ENCODE results near the gene C6orf62. TPM values are rescaled to one million over a fixed set of nuclear protein-coding genes. Genes with fewer than 3 reads are reported as not detected.

Gene C6orf62
- total and polyA plus RNA-seq, 2 of the 4 experiments (the other 2 are of a cell fraction), result 47.5 to 50.7 TPM

GRCh38 chr6:24660105-24660504, 58.8 kb downstream of the C6orf62 start:
- BruUV-seq (replicated peaks), result no TSS peak
- H2AFZ ChIP-seq (replicated peaks; ENCODE audit: low read length, poor library complexity), result no peak overlapping the region
- H3K4me2 ChIP-seq (ENCODE audit: low read depth, low read length), result no peak overlapping the region
- H3K4me3 ChIP-seq (ENCODE audit: insufficient read depth, low read depth, low read length), result no peak overlapping the region
- H3K27me3 ChIP-seq (ENCODE audit: control insufficient read depth, insufficient read depth, low read length), result no peaks in the 10 kb centered on the region
- peak overlapping the region; percentile 6 for H2BK5ac ChIP-seq (ENCODE audit: low read depth, low read length, poor library complexity, severe bottlenecking)
- H2AK9ac ChIP-seq (replicated peaks; ENCODE audit: low read depth, low read length, poor library complexity), result no peak overlapping the region
- H4K20me1 ChIP-seq (ENCODE audit: insufficient read depth, low read length), result no peaks in the 10 kb centered on the region
- no peak overlapping the region for H3K9ac ChIP-seq (ENCODE audit: low read depth, low read length)
- H4K91ac ChIP-seq (ENCODE audit: insufficient read depth, low read depth, low read length), result no peak overlapping the region
- no peak overlapping the region for H4K8ac ChIP-seq (ENCODE audit: low read depth in 2 of 2, low read length in 2 of 2)
- peaks cover 11% of the 10 kb centered on the region for H3K36me3 ChIP-seq (ENCODE audit: control insufficient read depth, insufficient read depth, low read length)
- H3K56ac ChIP-seq (ENCODE audit: extremely low read depth, insufficient read depth, low read length), result no peak overlapping the region
- H3K18ac ChIP-seq (ENCODE audit: low read depth, low read length), result no peak overlapping the region
- H3K79me1 ChIP-seq (ENCODE audit: low read depth in 1 of 2, low read length in 2 of 2), result peaks cover 16 to 51% of the 10 kb centered on the region in 2 experiments; a peak in 3 of 4 replicates
- dilution Hi-C loops (cut with HindIII; ENCODE audit: low sequenced_read_pairs, unreplicated experiment) (no loop called here), intact Hi-C loops (cut with micrococcal nuclease) (no loop called here), in situ Hi-C loops (cut with MboI; ENCODE audit: low sequenced_read_pairs) (no loop called here)
- H2BK120ac ChIP-seq (ENCODE audit: low read depth, low read length), result no peak overlapping the region
- ATAC-seq (ENCODE audit: low read depth) (no peak), DNase-seq (no peak)
- H3K4me1 ChIP-seq (ENCODE audit: control insufficient read depth, insufficient read depth, low read length), result peaks cover 5% of the 10 kb centered on the region
- ChIA-PET POLR2A (ENCODE audit: unreplicated experiment) (no interaction called here), CTCF (no interaction called here)
- no peaks in the 10 kb centered on the region for H3K9me3 ChIP-seq (ENCODE audit: control insufficient read depth, insufficient read depth, low read length)
- H2BK15ac ChIP-seq (ENCODE audit: low read depth, low read length), result no peak overlapping the region
- H3K4ac ChIP-seq (ENCODE audit: low read depth, low read length), result no peak overlapping the region
- H2BK20ac ChIP-seq (ENCODE audit: low read depth, low read length), result no peak overlapping the region
- TF ChIP-seq CEBPB (IDR thresholded peaks at IDR 0.05; ENCODE audit: low read depth, low read length), result no peak
- TF ChIP-seq MXI1 (IDR thresholded peaks at IDR 0.05; ENCODE audit: borderline replicate concordance, low read depth, low read length), result no peak
- no peak for TF ChIP-seq SMC3 (IDR thresholded peaks at IDR 0.05; ENCODE audit: low read depth, low read length)
- TF ChIP-seq USF2 (IDR thresholded peaks at IDR 0.05; ENCODE audit: low read depth, low read length), result no peak
- TF ChIP-seq MAFK (IDR thresholded peaks at IDR 0.05; ENCODE audit: low read depth, low read length), result no peak
- no peak overlapping the region for H2AK5ac ChIP-seq (ENCODE audit: low read depth, low read length)
- H3K23ac ChIP-seq (ENCODE audit: low read depth, low read length), result no peak overlapping the region
- 100% methylated on average over 1 of the region's 2 CpGs; no CpG with 5 or more reads in 1 of the 2 experiments for WGBS, 2 experiments (ENCODE audit: extremely low coverage in 2 of 2, insufficient read length in 1 of 2)
- H4K5ac ChIP-seq (ENCODE audit: low read depth, low read length), result no peak overlapping the region
- peaks cover 2% of the 10 kb centered on the region; the same call in 1 of the 2 replicates for H3K9me1 ChIP-seq (ENCODE audit: insufficient read depth, low read length)
- H3K14ac ChIP-seq (replicated peaks; ENCODE audit: low read depth, low read length), result no peak overlapping the region
- H3K27ac ChIP-seq (ENCODE audit: insufficient read depth, low read length), result no peak overlapping the region

Data from IMR-90 (cell line).